Subcutaneous adipose tissue (tissue), 4 donors: Measurements from ENCODE around the gene WWP2. TPM values are rescaled to one million over a fixed set of nuclear protein-coding genes. Genes with fewer than 3 reads are reported as not detected.

ENCODE experiments used
- CTCF ChIP-seq: fragments of 450-650 bp; IDR thresholded peaks from one replicate; pipeline ENCODE4 v1.5.1; 2016; ENCODE audit warnings: low read depth, mild to moderate bottlenecking, control low read depth, antibody characterized with exemption, moderate library complexity
- total RNA-seq, 4 donors: library from RNA; depleted of rRNA; stranded (reverse); fragments of >200 nt; gene quantifications; one replicate each; pipeline ENCODE4 v1.1.0, GENCODE V29; 2016

Gene WWP2
- total RNA-seq, 4 donors from 2014 or later, result 20.2 to 48.7 (median 34.7) TPM

GRCh38 chr16:69874271-69874670 lies 112.1 kb downstream of the WWP2 start:
- TF ChIP-seq CTCF, result no peak

- no peak for TF ChIP-seq CTCF
Observed at GRCh38 chr16:69880640-69881133, 118.6 kb downstream of the WWP2 start.

GRCh38 chr16:69881141-69881540 lies 119.0 kb downstream of the WWP2 start:
- TF ChIP-seq CTCF, result no peak

GRCh38 chr16:69883744-69884143 lies 121.6 kb downstream of the WWP2 start:
- no peak for TF ChIP-seq CTCF

- no peak for TF ChIP-seq CTCF
Observed at GRCh38 chr16:69885722-69886121, 123.6 kb downstream of the WWP2 start.

GRCh38 chr16:69886726-69887125 lies 124.6 kb downstream of the WWP2 start:
- no peak for TF ChIP-seq CTCF

GRCh38 chr16:69888005-69888590 lies 126.0 kb downstream of the WWP2 start:
- no peak for TF ChIP-seq CTCF
